Karpas-422 (cell line): ENCODE measurements around the gene BLTP3A. TPM values are rescaled to one million over a fixed set of nuclear protein-coding genes. Genes with fewer than 3 reads are reported as not detected.
A peak's percentile ranks its signal among the peaks of the same experiment; 100 is the strongest.
"Not testable (repeated sequence)": the region's sequence is repeated elsewhere in the genome, so short reads cannot be mapped to it uniquely, and the experiment has no call there.

ENCODE experiments used
- DNase-seq: peaks from one replicate; pipeline ENCODE4 v3.0.0-alpha.2; 2015
- H2AFZ ChIP-seq: fragments of 200-600 bp; sonication (generic); 2 replicates; pipeline ENCODE4 v1.6.1; 2014; ENCODE audit warnings: antibody characterized with exemption, low read length, mixed read lengths
- H3K27ac ChIP-seq: fragments of 200-600 bp; sonication (generic); 2 replicates; pipeline ENCODE4 v1.5.1; 2014; ENCODE audit warnings: mild to moderate bottlenecking, low read length, moderate library complexity
- H3K27me3 ChIP-seq: fragments of 200-600 bp; sonication (generic); 2 replicates; pipeline ENCODE4 v1.6.1; 2014; ENCODE audit warnings: low read length, mixed read lengths
- H3K36me3 ChIP-seq: fragments of 200-600 bp; sonication (generic); 2 replicates; pipeline ENCODE4 v1.6.1; 2014; ENCODE audit warnings: low read length, mixed read lengths; ENCODE audit not compliant: insufficient read depth
- H3K4me1 ChIP-seq: fragments of 200-600 bp; sonication (generic); 2 replicates; pipeline ENCODE4 v1.6.1; 2014; ENCODE audit warnings: mild to moderate bottlenecking, low read length, mixed read lengths
- H3K4me2 ChIP-seq: fragments of 200-600 bp; sonication (generic); 2 replicates; pipeline ENCODE4 v1.6.1; 2014; ENCODE audit warnings: low read length, low read depth, mild to moderate bottlenecking; ENCODE audit not compliant: poor library complexity, severe bottlenecking
- H3K4me3 ChIP-seq: fragments of 200-600 bp; sonication (generic); 2 replicates; pipeline ENCODE4 v1.5.1; 2014; ENCODE audit warnings: mild to moderate bottlenecking, antibody characterized with exemption, low read length, mixed read lengths
- H3K79me2 ChIP-seq: fragments of 200-600 bp; sonication (generic); 2 replicates; pipeline ENCODE4 v1.6.1; 2014; ENCODE audit warnings: mild to moderate bottlenecking, low read length, mixed read lengths
- H3K9ac ChIP-seq: fragments of 200-600 bp; sonication (generic); 2 replicates; pipeline ENCODE4 v1.6.0; 2014; ENCODE audit warnings: low read length
- H3K9me2 ChIP-seq: fragments of 200-600 bp; sonication (generic), shearing (Covaris generic); replicated peaks from 2 replicates; pipeline ENCODE4 v1.6.0; 2014; ENCODE audit warnings: mild to moderate bottlenecking, low read length, moderate library complexity; ENCODE audit not compliant: insufficient read depth
- H3K9me3 ChIP-seq: fragments of 300-700, 200-600 bp; sonication (generic); 2 replicates; pipeline ENCODE4 v1.6.1; 2014; ENCODE audit warnings: low read length, mixed read lengths
- H4K20me1 ChIP-seq: fragments of 200-600 bp; sonication (generic); 2 replicates; pipeline ENCODE4 v1.6.1; 2014; ENCODE audit warnings: mild to moderate bottlenecking, antibody characterized with exemption, low read length, low read depth; ENCODE audit not compliant: insufficient read depth
- total RNA-seq: library from RNA; depleted of rRNA; stranded (reverse); fragments of >200 nt; shearing (Covaris generic); gene quantifications from 2 replicates; pipeline ENCODE4 v1.2.3, GENCODE V29; 2014; ENCODE audit warnings: low replicate concordance; rRNA removed

The BLTP3A gene, protein sequence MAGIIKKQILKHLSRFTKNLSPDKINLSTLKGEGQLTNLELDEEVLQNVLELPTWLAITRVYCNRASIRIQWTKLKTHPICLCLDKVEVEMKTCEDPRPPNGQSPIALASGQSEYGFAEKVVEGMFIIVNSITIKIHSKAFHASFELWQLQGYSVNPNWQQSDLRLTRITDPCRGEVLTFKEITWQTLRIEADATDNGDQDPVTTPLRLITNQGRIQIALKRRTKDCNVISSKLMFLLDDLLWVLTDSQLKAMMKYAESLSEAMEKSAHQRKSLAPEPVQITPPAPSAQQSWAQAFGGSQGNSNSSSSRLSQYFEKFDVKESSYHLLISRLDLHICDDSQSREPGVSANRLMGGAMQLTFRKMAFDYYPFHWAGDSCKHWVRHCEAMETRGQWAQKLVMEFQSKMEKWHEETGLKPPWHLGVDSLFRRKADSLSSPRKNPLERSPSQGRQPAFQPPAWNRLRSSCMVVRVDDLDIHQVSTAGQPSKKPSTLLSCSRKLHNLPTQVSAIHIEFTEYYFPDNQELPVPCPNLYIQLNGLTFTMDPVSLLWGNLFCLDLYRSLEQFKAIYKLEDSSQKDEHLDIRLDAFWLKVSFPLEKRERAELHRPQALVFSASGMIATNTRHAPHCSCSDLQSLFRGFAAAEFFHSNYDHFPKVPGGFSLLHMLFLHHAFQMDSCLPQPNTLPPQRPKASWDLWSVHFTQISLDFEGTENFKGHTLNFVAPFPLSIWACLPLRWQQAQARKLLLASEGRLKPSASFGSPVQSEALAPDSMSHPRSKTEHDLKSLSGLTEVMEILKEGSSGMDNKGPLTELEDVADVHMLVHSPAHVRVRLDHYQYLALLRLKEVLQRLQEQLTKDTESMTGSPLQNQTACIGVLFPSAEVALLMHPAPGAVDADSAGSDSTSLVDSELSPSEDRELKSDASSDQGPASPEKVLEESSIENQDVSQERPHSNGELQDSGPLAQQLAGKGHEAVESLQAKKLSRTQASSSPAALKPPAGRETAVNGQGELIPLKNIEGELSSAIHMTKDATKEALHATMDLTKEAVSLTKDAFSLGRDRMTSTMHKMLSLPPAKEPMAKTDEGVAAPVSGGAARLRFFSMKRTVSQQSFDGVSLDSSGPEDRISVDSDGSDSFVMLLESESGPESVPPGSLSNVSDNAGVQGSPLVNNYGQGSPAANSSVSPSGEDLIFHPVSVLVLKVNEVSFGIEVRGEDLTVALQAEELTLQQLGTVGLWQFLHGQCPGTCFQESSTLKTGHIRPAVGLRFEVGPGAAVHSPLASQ (N-terminal part only)
- total RNA-seq: 11.3 and 12.0 TPM in 2 replicates

DNA sequence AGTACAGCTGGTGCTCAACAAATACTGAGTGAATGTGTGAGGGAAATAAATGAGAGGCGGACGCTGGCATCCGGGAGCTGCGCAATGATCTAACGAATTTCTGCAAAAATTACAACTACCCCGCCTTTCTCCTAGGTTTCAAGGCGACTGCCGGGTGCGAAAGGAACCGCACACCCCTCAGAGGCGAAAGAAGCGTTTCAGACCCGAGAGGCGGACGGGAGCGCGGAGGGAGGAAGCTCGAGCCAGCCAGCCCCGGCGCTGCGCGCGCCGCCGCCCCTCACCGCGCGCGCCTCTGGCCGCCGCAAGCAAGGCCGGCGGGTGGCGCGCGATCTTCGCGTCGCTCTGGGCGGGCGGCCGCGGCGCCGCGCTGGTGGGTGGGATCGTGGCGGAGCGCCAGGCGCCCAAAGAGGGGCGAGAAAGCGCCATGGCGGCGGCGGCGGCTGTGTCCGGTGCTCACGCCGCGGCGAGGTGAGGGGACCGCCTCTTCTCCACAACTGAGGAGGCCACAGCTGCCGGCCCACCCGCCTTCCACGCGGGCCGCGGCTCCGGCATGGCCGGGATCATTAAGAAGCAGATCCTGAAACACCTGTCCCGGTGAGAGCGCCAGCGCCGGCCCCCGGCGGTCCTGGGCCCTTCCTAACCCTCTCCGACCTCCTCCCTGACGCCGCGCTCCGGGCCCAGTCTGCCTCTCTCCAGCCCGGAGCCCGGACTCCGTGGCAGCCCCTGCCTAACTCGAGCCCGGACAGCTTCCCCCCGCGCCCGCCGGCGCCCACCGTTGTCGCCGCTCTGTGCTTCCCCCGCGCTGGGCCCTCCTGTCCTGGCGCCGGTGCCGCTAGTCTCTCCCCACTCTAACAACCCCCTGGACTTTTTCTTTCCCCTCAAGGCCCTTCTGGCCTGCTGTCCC, at the start of gene BLTP3A:
Gene BLTP3A, plus strand, starts transcription at position 383 of the 904 bp plus-strand sequence. Its CDS starts 168 bp downstream, at position 551.
- Histone ChIP-seq H2AFZ (peak within 1 kb of the TSS; percentile 78), H3K4me2 (peak within 1 kb of the TSS; percentile 84), H3K36me3 (no peaks in the 10 kb centered on the region), H3K4me3 (peak within 1 kb of the TSS; percentile 80), H3K9ac (peak within 1 kb of the TSS; percentile 84), H3K4me1 (peaks cover 16% of the 10 kb centered on the region), H3K79me2 (peaks cover 47% of the 10 kb centered on the region), H3K27ac (peak within 1 kb of the TSS; percentile 59), H3K27me3 (no peaks in the 10 kb centered on the region), H4K20me1 (no peaks in the 10 kb centered on the region), H3K9me2 (no peaks in the 10 kb centered on the region), H3K9me3 (no peaks in the 10 kb centered on the region; the same call in 1 of the 2 replicates)
- DNase-seq: peak; percentile 94

DNA sequence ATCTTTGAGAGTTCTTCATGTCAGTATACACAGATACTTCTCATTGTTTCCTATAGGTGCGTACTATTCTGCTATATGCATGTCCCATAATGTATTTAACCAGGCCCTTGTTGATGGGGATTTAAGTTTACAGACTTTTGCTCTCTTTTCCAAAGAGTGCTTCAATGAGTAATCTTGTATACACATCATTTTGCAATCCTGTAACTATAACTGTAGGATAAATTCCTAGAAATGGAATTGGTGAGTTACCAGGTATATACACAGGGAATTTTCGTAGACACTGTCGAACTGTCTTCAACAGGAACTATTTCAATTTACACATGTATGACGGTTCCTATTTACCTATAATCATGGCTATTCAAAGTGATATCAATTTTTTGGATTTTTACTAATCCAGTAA, 49.8 kb upstream of the BLTP3A start:
- H3K9me2 ChIP-seq: no peaks in the 10 kb centered on the region
- no peak for DNase-seq
- H3K4me3 ChIP-seq: no peak overlapping the region
- H3K36me3 ChIP-seq: no peaks in the 10 kb centered on the region
- H3K9me3 ChIP-seq: no peaks in the 10 kb centered on the region
- no peak overlapping the region for H3K27ac ChIP-seq
- H3K4me2 ChIP-seq: no peak overlapping the region
- H3K9ac ChIP-seq: no peak overlapping the region
- no peaks in the 10 kb centered on the region for H3K4me1 ChIP-seq
- no peaks in the 10 kb centered on the region for H3K27me3 ChIP-seq
- H4K20me1 ChIP-seq: no peaks in the 10 kb centered on the region
- H2AFZ ChIP-seq: no peak overlapping the region
- no peaks in the 10 kb centered on the region for H3K79me2 ChIP-seq

DNA sequence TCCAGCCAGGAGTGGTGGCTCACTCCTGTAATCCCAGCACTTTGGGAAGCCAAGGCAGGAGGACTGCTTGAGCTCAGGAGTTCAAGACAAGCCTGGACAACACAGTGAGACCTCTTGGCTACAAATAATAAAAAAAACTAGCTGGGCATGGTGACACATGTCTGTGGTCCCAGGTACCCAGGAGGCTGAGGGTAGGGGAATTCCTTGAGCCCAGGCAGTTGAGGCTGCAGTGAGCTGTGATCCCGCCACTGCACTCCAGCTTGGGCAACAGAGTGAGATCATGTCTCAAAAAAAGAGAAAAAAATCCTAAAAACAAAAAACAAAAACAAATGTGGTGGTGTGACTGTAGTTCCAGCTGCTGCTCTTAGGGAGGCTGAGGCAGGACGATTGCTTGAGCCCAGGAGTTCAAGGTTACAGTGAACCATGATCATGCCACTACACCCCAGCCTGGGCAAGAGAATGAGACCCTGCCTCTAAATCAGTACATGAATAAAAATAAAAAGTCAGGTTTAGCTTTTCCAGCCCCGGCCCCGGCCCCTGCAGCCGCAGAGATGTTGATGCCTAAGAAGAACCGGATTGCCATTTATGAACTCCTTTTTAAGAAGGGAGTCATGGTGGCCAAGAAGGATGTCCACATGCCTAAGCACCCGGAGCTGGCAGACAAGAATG, 48.1 kb upstream of the BLTP3A start:
- no peak overlapping the region for H3K4me3 ChIP-seq
- no peak overlapping the region for H3K9ac ChIP-seq
- H3K79me2 ChIP-seq: no peaks in the 10 kb centered on the region
- H2AFZ ChIP-seq: no peak overlapping the region
- no peaks in the 10 kb centered on the region for H3K9me3 ChIP-seq
- no peak overlapping the region for H3K27ac ChIP-seq
- no peaks in the 10 kb centered on the region for H3K36me3 ChIP-seq
- no peak for DNase-seq
- H3K27me3 ChIP-seq: no peaks in the 10 kb centered on the region
- no peaks in the 10 kb centered on the region for H3K9me2 ChIP-seq
- no peak overlapping the region for H3K4me2 ChIP-seq
- no peaks in the 10 kb centered on the region for H4K20me1 ChIP-seq
- H3K4me1 ChIP-seq: no peaks in the 10 kb centered on the region

DNA sequence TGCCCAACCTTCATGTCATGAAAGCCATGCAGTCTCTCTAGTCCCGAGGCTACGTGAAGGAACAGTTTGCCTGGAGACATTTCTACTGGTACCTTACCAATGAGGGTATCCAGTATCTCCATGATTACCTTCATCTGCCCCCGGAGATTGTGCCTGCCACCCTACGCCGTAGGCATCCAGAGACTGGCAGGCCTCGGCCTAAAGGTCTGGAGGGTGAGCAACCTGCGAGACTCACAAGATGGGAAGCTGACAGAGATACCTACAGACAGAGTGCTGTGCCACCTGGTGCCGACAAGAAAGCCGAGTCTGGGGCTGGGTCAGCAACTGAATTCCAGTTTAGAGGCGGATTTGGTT, 47.6 kb upstream of the BLTP3A start:
- H3K36me3 ChIP-seq, H3K4me3 ChIP-seq, H3K4me2 ChIP-seq, DNase-seq, H3K9me3 ChIP-seq, H2AFZ ChIP-seq, H3K27me3 ChIP-seq, H4K20me1 ChIP-seq, H3K4me1 ChIP-seq, H3K9me2 ChIP-seq, H3K27ac ChIP-seq, H3K9ac ChIP-seq, H3K79me2 ChIP-seq: not testable (repeated sequence)

DNA sequence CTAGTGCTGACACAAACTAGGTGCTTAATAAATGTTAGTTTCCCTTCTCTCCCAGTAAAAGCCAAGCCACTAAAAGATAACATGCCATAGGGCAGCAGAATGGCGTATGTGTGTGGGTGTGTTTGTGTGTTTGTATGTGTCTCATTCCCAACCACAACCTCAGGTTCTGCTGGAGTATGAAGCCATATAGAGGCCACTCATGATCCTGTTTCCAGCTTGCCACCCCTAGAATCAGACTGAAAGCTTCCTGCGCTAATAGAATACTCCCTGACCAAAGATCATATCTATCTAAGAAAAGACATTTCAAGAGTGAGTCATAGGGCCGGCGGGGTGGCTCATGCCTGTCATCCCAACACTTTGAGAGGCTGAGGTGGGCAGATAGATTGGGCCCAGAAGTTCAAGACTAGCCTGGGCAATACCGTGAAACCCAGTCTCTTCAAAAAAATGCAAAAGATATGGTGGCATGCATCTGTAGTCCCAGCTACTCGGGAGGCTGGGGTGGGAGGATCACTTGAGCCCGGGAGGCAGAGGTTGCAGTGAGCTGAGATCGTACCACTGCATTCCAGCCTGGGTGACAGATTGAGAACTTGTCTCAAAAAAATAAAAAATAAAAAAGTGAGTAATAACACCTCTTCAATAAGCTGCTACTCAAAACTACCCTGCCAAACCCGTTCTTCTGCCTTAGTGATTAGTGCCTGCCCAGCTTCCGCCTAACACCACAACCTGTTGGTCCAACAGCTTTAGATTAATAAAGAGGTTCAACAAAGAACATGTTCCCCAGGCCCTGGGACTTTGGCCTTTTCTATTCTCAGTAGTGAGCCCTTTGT, 46.4 kb upstream of the BLTP3A start:
- H3K9me3 ChIP-seq: no peaks in the 10 kb centered on the region
- no peak overlapping the region for H2AFZ ChIP-seq
- no peak overlapping the region for H3K4me3 ChIP-seq
- H3K27me3 ChIP-seq: no peaks in the 10 kb centered on the region
- no peaks in the 10 kb centered on the region for H4K20me1 ChIP-seq
- no peaks in the 10 kb centered on the region for H3K4me1 ChIP-seq
- no peaks in the 10 kb centered on the region for H3K79me2 ChIP-seq
- no peaks in the 10 kb centered on the region for H3K36me3 ChIP-seq
- no peak overlapping the region for H3K27ac ChIP-seq
- H3K9ac ChIP-seq: no peak overlapping the region
- no peaks in the 10 kb centered on the region for H3K9me2 ChIP-seq
- no peak for DNase-seq
- no peak overlapping the region for H3K4me2 ChIP-seq

DNA sequence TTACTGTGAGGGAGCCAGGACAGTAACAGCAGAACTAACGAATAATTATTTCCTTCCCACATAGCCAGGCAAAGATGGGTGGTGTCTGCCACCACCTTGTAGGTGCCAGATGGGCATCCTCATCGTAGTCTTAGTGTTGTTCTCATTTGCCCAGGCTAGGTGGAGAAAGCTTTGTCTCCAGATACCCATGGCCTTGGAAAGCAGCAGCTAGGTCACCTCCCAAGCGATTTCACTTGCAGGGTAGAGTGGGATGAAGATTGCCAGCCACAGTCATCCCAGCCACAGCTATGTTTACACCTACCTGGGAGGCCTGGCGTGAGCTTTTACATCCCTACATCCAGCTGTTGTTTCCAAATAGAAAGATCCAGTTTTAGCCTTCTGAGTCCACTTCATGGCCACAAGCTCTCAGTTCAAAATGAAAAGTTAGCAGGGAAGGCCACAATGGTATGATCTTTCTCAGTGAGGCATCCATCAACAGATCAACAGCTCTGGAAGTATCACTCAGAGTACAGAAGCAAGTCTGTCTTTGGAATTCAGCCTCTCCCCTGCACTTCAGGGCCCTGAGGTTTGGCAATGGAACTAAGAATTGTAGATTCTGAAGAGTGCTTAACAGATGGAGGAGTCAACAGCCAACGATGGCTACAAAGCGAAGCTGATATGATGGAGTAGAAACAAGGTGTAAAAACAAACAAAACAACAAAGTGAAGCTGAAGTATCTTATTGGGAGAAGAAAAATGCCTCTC, 45.6 kb upstream of the BLTP3A start:
- Histone ChIP-seq H3K4me1 (no peaks in the 10 kb centered on the region), H3K9ac (no peak overlapping the region), H3K9me3 (no peaks in the 10 kb centered on the region), H2AFZ (no peak overlapping the region), H3K27me3 (no peaks in the 10 kb centered on the region), H3K27ac (no peak overlapping the region), H3K79me2 (no peaks in the 10 kb centered on the region), H4K20me1 (no peaks in the 10 kb centered on the region), H3K36me3 (no peaks in the 10 kb centered on the region), H3K4me3 (no peak overlapping the region), H3K9me2 (no peaks in the 10 kb centered on the region), H3K4me2 (no peak overlapping the region)
- no peak for DNase-seq
